Ureter (tissue), 1 donor: ENCODE results near the gene PRPF8. TPM values are rescaled to one million over a fixed set of nuclear protein-coding genes. Genes with fewer than 3 reads are reported as not detected.

Experiments
- DNase-seq: peaks from one replicate; pipeline ENCODE4 v3.0.0-alpha.2; 2020; ENCODE audit warnings: low spot score
- total RNA-seq: library from RNA; stranded (reverse); gene quantifications from one replicate; pipeline ENCODE4 v1.2.4, GENCODE V29; 2023
- donor health status: DM: yes; HTN: yes; CAD: no.

Gene PRPF8
- total RNA-seq, 1 donor from 2014 or later = 396 TPM

DNA sequence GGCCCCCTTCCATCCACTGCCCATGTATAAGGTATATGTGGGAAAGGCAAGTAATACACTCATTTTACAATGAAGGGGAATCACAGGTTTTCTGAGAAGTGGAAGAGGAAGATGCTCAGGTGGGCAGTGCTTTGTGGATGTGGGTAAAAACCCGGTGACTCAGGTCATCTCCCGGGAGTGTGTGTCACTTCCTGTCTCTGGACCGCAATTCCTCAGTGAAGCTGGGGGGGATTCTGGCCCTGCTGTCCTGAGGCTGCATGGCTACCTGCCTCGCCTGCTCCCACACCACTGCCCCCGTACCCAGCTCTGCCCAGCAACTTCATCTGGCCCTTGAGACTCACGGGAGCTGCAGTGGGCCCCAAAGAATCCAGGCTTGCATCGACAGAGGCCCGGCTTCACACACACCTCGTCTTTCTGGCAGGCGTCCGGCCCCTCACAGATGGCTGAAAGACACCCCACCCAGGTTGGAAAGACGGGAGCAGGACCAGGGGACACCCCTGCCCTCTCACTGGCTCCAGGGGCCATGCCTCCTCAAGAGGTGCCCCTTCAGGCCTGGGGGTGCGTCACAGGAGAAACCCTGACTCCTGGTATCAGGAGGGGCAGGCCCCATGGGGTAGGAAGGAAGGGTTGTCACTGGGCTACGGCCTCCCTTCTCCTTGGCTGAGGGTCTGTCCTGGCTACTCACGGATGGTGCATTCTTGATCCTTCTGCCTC lies 40.0 kb downstream of the PRPF8 start:
- no peak for DNase-seq

DNA sequence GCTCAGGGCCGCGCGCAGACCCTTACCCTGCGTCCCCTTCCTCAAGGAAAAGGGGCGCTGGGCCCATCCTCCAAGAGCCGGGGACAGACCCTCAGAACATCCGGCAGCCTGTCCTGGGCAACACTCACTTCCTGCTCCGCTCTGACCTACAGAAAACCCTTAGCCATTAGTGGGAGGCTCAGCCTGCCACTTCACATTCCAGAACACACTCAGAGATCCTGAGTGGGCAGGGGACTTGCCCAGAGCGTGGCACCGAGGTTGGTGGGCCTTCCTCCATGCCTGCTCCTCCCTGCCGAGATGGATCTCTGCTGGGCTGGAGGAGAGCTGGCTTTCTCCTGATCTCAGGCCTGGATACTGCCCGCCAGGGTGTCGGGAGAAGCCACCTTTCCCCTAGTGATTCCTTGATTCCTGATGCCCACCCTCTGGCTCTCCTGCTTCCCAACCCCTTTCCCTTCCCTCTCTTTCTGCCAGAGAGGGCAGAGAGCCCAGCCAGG lies 40.6 kb downstream of the PRPF8 start:
- peak; percentile 48 for DNase-seq

DNA sequence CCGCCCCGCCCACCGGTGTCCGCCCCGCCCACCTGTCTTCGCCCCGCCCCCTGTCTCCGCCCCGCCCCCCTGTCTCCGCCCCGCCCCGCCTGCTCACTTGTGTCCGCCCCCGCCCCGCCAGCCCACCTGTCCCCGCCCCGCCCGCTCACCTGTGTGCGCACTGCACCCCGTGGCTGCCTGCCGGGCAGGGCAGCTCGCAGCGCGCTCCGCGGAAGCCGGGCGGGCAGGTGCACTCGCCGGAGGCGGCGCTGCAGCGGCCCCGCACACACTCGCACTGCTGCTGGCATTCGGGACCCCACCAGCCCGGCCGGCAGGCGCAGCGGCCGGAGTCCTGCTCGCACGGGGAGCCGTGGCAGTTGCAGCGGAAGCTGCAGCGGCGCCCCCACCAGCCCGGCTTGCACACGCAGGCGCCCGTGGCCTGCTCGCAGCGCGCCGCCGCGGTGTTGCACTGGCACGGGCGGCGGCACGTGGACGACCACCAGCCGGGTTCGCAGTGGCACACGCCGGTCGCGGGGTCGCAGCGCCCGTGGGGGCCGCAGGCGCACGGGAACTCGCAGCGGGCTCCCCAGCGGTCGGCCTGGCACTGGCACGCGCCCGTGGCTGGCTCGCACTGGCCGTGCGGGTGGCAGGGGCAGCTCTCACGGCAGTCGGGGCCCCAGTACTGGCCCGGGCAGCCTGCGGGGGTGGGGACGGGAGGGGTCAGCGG lies 41.2 kb downstream of the PRPF8 start:
- DNase-seq = peak; percentile 69

DNA sequence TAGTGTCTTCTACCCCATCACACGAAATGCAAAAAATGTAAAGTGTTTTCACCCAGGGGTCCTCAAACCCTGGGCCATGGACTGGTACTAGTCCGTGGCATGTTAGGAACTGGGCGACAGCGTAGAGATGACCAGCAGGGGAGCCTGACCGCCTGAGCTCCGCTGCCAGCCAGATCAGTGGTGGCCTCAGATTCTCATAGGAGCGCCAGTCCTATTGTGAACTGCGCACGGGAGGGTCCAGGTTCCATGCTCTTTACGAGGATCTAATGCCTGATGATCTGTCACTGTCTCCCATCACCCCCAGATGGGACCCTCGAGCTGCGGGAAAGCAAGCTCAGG lies 43.6 kb downstream of the PRPF8 start:
- no peak for DNase-seq

DNA sequence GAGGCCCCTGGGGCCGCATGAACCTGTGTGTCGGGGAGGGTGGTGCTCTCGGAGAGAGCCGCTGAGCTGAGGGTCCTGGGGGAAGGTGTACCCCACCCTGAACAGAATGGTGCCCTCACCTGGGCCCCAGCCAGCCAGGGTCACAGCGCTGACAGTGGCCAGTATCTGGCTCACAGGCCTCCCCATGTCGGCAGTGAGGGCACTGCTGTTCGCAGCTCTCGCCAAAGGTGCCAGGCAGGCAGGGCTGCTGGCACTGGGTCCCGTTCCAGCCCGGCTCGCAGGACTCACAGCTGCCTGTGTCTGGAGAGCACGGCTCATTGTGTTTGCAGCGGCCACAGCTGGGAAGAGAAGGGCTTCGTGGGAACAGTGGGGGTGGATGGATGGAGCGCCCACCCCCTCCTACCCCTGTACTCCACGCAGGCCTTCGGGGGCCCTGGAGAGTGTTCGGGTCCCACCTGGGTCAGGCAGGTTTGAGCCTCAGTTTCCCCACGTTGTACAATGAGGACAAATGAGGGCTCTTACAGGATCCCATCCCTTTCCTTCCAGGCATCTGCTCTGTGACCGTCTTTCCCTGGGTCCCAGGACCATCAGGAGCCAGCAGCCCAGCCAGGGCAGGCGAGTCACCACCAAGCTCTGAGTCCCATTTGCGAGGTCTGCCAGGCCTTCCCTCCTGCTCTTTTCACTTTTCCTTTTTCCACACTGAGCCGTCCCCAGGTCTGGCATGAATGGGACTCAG lies 44.2 kb downstream of the PRPF8 start:
- DNase-seq = no peak

DNA sequence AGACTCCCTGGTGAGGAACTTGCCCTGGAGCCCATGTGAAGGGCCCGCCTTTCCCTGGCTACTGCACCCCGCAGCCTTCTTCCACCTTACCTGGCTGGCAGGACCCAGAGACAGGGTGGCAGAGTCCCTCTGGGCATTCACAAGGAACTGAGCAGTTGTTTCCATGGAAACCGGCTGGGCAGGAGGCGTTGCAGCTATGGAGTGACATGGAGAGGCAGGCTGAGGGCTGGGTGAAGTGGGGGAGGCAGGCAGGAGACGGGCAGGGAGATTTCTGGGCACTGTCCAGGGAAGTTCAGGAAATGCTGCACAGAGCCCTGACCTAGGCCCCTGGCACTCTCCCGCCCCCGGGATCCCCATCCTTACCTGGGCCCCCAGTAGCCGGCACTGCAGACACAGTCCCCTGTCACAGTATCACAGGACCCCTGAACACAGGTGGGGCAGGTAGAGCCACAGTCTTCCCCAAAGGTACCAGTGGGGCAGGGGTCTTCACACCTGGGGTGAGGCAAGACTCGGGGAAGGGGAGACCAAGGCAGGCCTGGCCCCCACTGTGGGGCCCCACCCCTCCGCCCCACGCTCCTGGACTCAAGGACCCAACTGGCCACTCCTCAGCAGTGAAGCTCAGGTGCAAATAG lies 45.0 kb downstream of the PRPF8 start:
- DNase-seq = no peak

DNA sequence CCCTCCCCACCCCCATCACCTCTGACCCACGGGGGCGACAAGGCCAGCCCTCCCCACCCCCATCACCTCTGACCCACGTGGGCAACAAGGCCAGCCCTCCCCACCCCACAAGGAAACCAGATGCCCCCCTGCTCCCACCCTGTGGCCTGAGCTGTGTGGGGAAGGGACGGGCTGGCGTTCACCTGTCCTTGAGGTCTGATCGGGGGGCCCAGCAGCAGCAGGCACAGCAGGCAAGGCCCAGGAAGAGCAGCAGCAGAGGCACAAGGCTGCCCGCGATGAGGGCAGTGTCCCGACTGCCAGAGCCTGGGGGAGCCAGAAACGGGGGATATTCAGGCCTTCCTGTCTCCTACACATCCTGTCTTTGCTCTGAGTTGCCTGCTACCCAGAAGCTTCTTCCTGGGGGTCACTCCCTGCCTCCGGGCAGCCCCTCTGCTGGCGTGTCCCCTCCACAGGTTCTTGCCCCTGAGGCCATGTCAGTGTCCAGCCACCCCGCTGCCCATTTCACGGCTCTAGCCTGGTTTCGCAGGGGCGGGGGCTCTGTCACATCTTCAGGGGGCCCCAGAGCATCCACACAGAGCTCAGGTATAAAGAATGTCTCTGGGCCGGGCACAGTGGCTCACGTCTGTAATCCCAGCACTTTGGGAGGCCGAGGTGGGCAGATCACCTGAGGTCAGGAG lies 45.9 kb downstream of the PRPF8 start:
- no peak for DNase-seq

DNA sequence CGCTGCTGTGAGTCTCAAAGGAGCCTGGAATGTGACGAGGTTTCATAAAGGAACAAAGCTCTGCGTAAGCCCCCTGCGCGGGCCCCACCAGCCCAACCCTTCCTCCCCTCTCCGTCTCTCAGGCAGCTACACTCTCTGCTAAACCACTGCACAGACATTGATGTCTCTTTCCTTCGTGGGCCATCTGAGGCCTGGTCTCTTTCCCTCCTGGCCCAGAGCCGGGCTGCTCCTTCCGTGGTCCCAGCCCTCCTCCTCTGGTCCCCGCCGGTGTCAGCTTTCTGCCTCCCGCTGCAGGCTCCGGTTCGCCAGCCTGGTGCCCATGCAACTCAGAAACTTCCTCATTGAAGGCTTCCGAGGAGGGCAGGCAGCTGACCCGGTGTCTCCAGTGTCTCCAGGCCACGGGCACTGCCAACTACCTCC lies 46.5 kb downstream of the PRPF8 start:
- DNase-seq = no peak

DNA sequence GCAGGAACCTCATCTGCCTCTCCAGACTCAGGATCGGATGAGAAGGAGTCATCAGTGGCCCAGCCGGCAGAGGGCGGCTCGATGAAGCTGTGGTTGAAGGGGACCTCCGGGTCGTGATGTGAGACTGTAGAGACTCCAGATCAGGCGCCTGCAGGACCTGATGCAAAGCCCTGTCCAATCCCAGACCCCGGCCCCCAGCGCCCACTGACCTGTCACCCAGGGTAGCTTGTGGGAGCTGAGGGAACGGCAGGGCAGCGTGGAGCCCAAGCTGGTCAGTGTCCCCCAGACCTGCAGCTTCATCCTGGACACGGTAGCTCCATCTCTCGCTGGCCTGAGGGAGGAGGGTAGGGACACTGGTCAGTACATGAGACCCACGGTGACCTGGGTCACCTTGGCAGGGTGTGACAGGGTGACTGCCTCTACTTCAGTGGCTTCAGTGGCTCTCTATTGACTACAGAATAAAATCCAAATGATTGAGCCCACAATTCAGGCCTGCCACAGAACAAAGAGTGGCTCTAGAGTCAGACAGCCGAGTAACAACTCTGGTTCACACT lies 47.9 kb downstream of the PRPF8 start:
- DNase-seq = no peak

DNA sequence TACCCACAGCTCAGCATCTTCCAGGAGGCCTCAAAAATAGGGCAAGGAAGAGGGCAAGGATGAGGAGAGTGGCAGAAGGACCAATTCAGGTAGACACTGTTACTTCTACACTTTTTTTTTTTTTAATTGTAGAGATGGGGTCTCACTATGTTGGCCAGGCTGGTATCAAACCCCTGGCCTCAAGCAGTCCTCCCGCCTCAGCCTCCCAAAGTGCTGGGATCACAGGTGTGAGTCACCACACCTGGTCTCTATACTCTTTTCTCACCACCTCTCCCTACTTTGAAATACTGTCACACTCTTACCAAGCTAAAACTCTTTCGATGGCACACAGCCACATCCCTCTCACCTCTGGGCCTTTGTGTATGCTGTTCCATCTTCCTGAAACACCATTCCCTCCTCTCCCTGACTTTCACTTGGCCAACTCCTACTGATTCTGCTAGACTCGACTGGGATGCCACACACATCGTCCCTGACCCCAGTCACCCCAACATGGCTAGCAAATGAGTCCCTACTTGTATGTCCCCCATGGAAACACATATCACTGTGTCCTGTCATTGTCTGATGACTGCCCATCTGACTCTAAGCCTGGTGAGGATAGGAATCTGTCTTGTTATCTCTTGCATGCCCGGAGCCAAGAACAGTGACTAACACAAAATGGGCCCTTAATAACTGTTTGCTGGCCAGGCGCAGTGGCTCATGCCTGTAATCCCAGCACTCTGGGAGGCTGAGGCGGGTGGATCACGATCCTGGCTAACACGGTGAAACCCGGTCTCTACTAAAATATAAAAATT lies 48.8 kb downstream of the PRPF8 start:
- DNase-seq = no peak

DNA sequence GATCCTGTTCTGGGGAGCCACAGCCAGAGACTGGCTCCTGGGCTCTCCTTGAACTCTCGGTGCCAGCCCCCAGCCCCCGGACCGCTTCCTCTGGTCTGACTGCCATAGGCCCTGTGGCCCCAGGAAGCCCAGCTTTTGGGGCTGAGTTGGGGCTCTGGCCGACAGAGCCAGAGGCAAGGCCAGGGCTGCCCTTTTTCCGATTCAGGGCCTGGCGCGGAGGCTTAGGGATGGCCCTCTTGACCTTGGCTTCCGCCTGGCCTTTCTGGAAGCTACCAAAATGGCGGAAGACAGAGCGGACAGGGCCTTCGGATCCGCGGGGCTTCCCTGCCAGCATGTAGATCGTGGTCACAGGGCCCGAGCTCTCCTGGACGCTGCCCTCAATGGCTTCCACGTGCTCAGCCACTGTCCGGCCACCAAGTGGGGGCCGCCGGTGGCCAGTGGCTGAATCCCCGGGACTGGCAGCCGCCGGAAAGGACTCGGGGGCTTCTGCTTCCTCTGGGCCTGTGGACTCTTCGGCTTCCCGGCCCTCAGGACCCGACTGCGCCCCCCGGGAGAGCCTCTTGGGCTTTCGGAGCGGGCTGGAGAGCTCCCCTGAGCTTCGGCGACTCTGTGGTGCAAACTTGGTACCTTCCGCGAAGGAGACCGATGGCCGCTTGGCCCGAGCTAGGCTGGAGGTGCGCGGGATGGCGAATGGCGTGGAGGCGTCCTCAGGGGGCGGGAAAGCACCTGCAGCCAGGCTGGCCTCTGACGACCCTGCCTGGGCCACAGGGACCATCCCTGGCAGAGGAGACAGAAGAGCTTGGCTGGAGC lies 49.6 kb downstream of the PRPF8 start:
- DNase-seq = no peak

DNA sequence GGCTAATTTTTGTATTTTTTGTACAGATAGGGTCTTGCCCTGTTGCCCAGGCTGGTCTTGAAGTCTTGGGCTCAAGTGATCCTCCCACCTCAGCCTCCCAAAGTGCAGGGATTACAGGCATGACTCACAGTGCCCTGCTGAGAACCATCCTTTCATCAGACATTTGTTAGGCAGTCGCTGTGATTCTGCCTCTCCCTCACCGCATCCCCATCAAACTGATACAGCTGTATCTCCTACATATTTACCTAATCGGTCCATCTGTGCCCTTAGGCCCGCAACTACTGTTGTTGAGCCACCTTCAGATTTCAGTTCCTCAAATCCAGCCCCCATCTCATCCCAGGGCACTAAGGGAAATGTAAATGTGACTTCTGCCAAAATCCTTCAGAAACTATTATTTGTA lies 54.0 kb downstream of the PRPF8 start:
- DNase-seq = no peak

DNA sequence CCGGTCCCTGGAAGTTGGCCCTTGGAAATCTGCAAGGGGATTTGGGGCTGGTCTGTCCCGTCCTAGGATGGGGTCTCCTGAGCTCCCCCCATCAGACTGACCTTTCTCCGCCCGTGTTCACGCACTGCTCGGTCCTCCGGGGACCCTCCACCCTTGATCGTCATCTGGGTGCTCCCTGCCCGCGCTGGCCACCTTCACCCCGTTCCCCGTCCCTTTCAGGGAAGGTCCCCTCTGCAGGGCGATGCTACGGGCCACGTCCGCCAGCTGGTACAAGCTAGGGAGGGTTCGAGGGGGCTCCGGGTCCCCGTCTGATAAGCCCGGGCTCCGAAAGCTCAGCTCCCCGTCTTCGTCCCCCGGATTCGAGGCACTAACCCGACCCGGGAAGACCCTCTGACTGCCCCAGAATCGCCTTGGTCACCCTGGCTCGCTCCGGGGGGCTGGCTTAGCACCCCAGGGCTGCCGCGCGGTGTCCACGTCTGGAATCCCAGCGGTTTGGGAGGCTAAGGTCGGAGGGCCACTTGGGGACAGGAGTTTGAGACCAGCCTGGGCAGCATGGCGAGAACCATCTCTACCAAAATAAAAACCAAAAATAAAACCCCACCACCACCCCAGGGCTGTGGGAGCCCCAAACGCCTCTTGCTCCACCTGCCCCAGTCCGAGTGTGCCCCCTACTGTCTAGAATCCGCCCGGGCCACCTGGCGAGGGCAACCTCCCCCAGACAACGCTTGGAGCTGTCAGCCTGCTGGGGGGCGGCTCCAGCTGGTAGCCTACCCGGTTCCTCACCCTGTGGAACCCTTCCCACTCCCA lies 55.0 kb downstream of the PRPF8 start:
- DNase-seq = peak; percentile 80

DNA sequence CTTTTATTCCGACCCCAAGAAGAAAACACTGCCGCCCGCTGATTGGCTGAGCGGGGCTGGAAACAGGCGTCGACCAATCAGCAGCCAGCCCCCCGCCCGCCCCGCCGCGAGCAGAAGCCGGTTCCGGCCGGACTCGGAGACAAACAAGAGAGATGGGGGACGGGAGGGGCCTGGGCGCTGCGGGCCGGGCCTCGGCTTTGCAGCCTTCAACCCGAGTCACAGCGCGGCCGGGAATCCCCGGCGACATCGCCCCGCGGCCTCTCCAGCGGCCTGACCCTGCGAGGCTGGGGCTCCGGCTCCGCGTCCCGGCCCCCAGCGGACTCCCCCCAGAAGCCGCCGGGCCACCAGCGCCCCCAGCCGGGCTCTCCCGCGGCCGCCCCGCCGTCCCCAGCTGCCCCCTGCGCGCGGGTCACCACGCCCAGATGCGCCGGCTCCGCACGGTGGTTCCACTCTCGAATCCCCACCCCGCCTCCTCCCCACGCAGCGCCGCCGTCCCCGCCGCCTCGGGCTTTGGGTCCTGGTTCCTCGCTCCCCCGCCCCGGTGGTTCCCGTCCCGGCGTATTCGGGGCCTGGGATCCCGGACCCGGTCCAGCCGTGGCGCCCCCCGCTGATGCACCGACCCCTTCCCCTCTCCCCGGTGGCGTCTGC lies 55.7 kb downstream of the PRPF8 start:
- DNase-seq = peak; percentile 97

DNA sequence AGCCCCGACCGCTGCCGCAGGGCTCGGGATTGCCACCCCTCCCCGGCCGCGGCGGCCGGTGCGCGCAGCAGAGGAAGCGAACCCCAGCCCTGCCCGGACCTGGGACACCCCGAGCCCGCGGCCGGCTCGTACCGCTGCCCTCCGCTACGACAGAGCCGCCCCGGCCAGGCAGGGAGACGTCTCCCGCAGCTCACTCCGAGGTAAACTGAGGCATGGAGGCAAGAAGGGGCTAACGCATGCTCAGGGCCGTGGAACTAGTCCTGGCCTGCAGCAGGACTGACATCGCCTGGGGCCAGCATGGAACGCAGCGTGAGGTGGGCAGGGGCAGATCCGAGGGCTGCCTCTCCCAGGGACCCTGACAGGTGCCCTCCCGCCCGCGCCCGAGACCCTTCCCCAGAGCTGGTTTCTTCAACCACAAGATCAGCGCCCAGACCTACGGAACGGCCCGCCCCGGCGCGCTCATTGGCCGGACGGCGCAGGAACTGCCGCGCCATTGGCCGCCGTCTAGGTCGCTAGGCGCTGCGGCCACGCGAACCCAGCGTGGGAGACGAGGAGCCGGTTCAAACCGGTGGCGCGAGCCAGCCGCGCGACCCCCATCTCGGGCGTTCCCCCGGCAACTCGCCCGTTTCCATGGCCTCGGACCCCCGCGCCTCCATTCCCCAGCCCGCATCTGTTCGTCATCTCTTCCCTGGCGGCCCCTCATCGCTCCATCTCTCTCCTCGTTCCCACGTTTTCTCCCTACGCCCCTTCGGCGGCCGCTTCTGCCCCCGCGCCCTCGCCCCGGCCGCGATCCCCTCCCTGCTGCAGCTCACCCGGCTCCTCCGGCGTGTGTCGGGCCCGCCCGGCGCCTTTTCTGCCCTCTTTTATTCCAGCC lies 56.4 kb downstream of the PRPF8 start, which contains the start of gene SLC43A2:
TSS of gene SLC43A2 (minus strand) at position 853 of the 874 bp plus-strand sequence. CDS start 960 bp downstream, outside the sequence.
- DNase-seq = peak; percentile 84

DNA sequence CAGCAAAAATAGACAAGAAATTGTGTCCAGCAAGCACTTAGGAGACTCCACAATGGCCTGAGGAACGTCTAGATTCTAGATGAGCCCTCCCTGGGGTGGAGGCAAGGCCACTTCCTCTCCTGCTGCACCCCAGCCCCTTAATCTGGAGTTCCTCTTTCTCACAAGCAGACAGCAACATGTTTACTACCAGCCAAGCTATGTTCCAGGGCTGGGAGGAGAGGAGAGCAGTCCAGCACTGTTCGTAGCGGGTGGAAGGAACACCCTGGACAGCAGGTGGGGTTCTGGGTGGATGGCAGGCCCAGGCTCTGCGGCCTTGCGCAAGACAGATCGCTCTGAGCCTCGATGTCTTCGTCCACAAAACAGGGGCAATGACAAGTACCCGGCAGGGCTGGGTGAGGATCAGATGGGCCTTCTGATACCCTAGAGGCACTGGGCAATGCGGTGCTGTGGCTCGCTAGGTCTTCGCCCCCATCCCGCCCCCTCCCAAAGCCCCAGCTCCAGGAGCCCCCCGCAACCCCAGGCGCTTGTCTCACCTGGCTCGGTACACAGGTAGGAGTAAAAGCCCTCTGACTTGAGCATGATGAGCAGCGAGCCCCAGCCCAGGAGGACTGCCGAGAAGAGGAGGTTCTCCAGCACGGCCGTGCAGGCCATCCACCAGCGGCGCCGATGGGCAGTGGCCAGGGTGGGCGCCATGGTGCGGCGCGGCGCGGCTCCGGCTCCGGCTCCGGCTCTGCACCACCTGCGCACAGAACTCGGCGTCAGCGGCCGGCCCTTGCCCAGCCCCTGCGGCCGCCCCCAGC lies 57.3 kb downstream of the PRPF8 start:
- DNase-seq = no peak
